H1 (cell line): ENCODE data around the gene IRGC. TPM values are rescaled to one million over a fixed set of nuclear protein-coding genes. Genes with fewer than 3 reads are reported as not detected.

Source experiments
- CTCF ChIP-seq, 3 experiments: IDR thresholded peaks; 1 replicate in 2 of 3; 2 replicates in 1 of 3; pipeline versions ENCODE4 v1.5.1 to v1.6.1; 2011; ENCODE audit warnings: low read length in 3 of 3, mild to moderate bottlenecking in 3 of 3, inconsistent platforms in 2 of 3, low read depth in 1 of 3, moderate library complexity in 1 of 3; ENCODE audit not compliant: insufficient read depth in 1 of 3; ENCODE audit errors: control extremely low read depth in 1 of 3
- polyA plus RNA-seq, 7 experiments: library from polyadenylated mRNA; depleted of rRNA in 3 of 7; stranded (reverse) in 5 of 7; unstranded in 2 of 7; fragments of >200 nt in 5 of 7; fragments of 200-250 nt in 2 of 7; gene quantifications; 1 replicate in 5 of 7; 2 replicates in 1 of 7; 4 replicates in 1 of 7; pipeline versions ENCODE4 v1.2.1 to v1.2.3, GENCODE V29; 2011 to 2013; ENCODE audit warnings: missing spikeins in 2 of 7, mixed read lengths in 2 of 7
- total RNA-seq: library from RNA; stranded (reverse); fragmentation: NEBNext Ultra II Directional; extraction: Animal tissue kit (Norgen Biotek cat#: 25700); gene quantifications from 2 replicates; pipeline ENCODE4 v1.2.1, GENCODE V29; 2021

The IRGC gene
- total and polyA plus RNA-seq, 2 of the 8 experiments (the other 6 are each of a cell fraction or from before 2014, with no cell fraction given) = not detected

GRCh38 chr19:43699506-43700394 lies 16.1 kb upstream of the IRGC start (continued):
- peak; percentile 23 to 37 (median 29) for TF ChIP-seq CTCF (IDR thresholded peaks at IDR 0.05; ENCODE audit: control extremely low read depth in 1 of 3, insufficient read depth in 1 of 3, low read depth in 1 of 3, low read length in 3 of 3)
